Kidney epithelial cell (primary cell): ENCODE results near the gene TMEM222. TPM values are rescaled to one million over a fixed set of nuclear protein-coding genes. Genes with fewer than 3 reads are reported as not detected.

Experiments used
- DNase-seq: peaks from one replicate; pipeline ENCODE4 v3.0.0-alpha.2; 2010; ENCODE audit warnings: low read depth
- H3K27me3 ChIP-seq: 2 replicates; pipeline ENCODE4 v1.6.0; 2011; ENCODE audit warnings: low read length; ENCODE audit not compliant: control insufficient read depth, insufficient read depth
- H3K36me3 ChIP-seq: 2 replicates; pipeline ENCODE4 v1.5.1; 2011; ENCODE audit warnings: low read length; ENCODE audit not compliant: control insufficient read depth, insufficient read depth
- H3K4me3 ChIP-seq: 2 replicates; pipeline ENCODE4 v1.5.1; 2011; ENCODE audit warnings: low read depth, mild to moderate bottlenecking, control low read depth, low read length
- CTCF ChIP-seq: IDR thresholded peaks from 2 replicates; pipeline ENCODE4 v1.5.1; 2011; ENCODE audit warnings: mild to moderate bottlenecking, moderate library complexity, low read length, control low read depth, inconsistent platforms; ENCODE audit not compliant: insufficient read depth, poor library complexity, severe bottlenecking
- total RNA-seq: library from RNA; depleted of rRNA; stranded (reverse); fragments of >200 nt; gene quantifications from 2 replicates; pipeline ENCODE4 v1.2.3, GENCODE V29; 2015

The TMEM222 gene
- total RNA-seq, 1 donor from 2014 or later: 27.5 TPM

- H3K27me3 ChIP-seq: no peaks in the 10 kb centered on the region
Measured at GRCh38 chr1:27299385-27300271, 22.3 kb upstream of the TMEM222 start.

GRCh38 chr1:27300341-27301051, 21.5 kb upstream of the TMEM222 start:
- DNase-seq: peak; percentile 56
- Histone ChIP-seq H3K36me3 (no peaks in the 10 kb centered on the region), H3K4me3 (no peak overlapping the region), H3K27me3 (no peaks in the 10 kb centered on the region)
- peak; percentile 98 for TF ChIP-seq CTCF

More at GRCh38 chr1:27299385-27300271, 22.3 kb upstream of the TMEM222 start:
- Histone ChIP-seq H3K4me3 (no peak overlapping the region), H3K36me3 (no peaks in the 10 kb centered on the region)
- TF ChIP-seq CTCF: no peak
- DNase-seq: peak; percentile 71

- Histone ChIP-seq H3K4me3 (no peak overlapping the region), H3K27me3 (no peaks in the 10 kb centered on the region), H3K36me3 (no peaks in the 10 kb centered on the region)
- no peak for TF ChIP-seq CTCF
- DNase-seq: no peak
Measured at GRCh38 chr1:27301052-27301422, 20.9 kb upstream of the TMEM222 start.

GRCh38 chr1:27301582-27302199, 20.3 kb upstream of the TMEM222 start:
- no peak for DNase-seq
- no peak overlapping the region for H3K4me3 ChIP-seq
- no peaks in the 10 kb centered on the region for H3K27me3 ChIP-seq
- H3K36me3 ChIP-seq: no peaks in the 10 kb centered on the region
- no peak for TF ChIP-seq CTCF

GRCh38 chr1:27302612-27303011, 19.4 kb upstream of the TMEM222 start:
- Histone ChIP-seq H3K27me3 (no peaks in the 10 kb centered on the region), H3K4me3 (no peak overlapping the region), H3K36me3 (no peaks in the 10 kb centered on the region)
- DNase-seq: no peak
- TF ChIP-seq CTCF: no peak
